Subcutaneous adipose tissue (tissue), 4 donors: ENCODE results near the gene CD300H. TPM values are rescaled to one million over a fixed set of nuclear protein-coding genes. Genes with fewer than 3 reads are reported as not detected.

Experiments used
- total RNA-seq, 4 donors: library from RNA; depleted of rRNA; stranded (reverse); fragments of >200 nt; gene quantifications; one replicate each; pipeline ENCODE4 v1.1.0, GENCODE V29; 2016
- TF ChIP-seq, protein P1 (sequence below): fragments of 450-650 bp; IDR thresholded peaks from one replicate; pipeline ENCODE4 v1.5.1; 2016; ENCODE audit warnings: low read depth, mild to moderate bottlenecking, control low read depth, antibody characterized with exemption, moderate library complexity

The CD300H gene
- total RNA-seq, 4 donors from 2014 or later: not detected

DNA sequence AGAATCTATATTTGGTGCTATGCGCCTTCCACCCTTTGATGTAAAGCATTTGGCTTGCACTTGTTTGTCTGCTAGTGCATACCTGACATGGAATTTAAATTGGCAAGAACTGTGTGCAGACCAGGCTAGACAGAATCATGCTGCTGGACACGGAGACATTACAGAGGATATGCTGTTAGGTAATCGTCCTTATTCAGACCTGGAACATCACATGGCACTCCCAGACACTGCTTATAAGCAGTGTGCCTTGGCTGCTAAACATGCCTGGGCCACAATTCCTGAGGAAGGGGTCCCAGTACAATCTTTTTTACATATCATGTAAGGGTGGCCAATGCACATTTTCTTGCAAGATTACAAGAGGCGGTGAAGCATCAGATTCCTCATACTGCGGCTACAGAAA lies 18.4 kb upstream of the CD300H start:
- TF ChIP-seq, protein P1, sequence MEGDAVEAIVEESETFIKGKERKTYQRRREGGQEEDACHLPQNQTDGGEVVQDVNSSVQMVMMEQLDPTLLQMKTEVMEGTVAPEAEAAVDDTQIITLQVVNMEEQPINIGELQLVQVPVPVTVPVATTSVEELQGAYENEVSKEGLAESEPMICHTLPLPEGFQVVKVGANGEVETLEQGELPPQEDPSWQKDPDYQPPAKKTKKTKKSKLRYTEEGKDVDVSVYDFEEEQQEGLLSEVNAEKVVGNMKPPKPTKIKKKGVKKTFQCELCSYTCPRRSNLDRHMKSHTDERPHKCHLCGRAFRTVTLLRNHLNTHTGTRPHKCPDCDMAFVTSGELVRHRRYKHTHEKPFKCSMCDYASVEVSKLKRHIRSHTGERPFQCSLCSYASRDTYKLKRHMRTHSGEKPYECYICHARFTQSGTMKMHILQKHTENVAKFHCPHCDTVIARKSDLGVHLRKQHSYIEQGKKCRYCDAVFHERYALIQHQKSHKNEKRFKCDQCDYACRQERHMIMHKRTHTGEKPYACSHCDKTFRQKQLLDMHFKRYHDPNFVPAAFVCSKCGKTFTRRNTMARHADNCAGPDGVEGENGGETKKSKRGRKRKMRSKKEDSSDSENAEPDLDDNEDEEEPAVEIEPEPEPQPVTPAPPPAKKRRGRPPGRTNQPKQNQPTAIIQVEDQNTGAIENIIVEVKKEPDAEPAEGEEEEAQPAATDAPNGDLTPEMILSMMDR: no peak

DNA sequence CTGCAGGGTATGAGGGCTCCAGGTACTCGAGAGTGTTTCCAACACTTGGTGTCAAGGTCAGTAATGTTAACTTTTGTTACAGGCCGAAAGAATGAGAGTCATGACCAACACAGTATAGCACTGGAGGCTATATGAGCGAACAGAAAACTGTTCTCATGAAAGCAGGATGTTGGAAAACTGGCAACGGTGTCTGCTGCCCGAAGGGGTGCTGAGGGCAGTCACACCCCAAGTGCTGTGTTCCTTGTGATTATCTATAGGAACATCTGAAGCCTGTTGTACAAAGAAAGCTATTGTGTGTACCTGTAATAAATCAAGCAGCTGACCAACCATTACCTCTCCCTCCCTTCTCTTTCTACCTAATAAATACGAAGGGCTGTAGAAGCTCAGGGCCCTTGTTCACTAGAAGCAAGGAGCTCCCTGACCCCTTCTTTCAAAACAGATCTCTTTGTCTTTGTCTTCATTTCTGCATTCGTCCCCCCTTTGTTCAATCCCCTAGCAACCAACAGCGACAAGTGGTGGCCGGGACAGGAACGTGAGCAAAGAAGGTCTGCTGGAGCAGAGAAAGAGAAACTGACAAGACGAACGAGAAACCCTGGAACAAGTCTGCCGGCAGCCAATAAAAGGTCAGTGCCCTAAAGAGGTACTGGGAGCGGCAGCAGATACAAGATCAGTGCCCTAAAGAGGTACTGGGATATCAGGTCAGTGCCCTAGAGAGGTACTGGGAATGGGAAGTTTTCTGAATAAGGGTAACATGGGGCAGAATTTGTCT lies 17.2 kb upstream of the CD300H start:
- TF ChIP-seq, protein P1: no peak

DNA sequence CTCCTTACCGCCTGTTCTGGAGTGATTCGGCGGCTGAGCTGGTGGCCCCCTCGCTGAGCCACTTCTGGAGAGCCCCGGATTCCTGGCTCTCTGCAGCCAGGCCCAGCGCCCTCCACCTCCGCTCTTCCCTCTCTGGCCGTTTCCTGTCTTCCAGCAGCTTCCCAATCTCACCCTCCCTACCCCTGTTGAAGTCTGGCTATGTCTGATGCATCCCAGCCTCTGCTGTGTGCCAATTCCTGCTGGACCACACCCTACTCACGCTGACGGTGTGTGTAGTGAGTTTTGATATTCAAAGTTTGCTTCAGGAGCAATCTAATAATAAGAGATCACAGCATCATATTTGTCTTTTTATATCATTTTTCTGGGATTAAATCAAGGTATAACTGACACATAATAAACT lies 15.3 kb upstream of the CD300H start:
- TF ChIP-seq, protein P1: no peak

DNA sequence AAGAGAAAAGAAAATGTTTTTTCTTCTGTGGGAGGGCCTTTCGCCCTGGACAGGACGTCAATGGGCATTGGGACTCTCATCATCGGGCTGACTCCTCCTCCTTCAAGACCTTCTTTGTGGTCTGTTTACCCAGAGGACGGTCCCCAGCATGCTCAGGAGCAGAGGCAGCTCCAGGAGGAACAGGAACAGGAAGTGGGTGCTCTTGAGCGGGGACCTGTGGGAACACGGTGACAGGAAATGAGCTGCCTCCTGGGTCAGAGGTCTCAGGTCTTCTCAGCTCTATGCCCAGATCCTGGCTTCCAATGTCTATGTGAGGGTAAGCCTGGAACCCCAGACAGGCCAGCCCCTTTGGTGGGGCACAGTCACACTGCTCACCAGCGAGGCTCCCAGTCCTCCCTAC lies 12.6 kb upstream of the CD300H start:
- TF ChIP-seq, protein P1: no peak

DNA sequence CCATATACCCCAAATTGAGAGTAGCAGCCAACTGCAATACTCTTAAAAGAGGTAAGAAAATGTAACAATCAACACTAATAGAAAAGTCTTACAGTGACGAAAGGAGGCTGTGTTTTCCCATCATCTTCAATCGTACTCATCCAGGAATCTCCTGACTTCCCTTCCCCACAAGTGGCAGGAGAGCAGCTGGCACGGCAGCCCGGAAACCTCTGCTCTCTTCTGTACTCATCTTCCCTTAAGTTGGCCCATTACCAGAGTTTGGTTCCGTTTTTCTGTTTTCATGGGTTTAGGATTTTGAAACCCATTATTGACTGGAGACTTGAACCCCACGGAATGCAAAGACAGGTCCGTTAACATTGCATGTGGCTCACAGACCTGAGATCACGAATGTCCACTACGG lies 11.7 kb upstream of the CD300H start:
- TF ChIP-seq, protein P1: no peak

DNA sequence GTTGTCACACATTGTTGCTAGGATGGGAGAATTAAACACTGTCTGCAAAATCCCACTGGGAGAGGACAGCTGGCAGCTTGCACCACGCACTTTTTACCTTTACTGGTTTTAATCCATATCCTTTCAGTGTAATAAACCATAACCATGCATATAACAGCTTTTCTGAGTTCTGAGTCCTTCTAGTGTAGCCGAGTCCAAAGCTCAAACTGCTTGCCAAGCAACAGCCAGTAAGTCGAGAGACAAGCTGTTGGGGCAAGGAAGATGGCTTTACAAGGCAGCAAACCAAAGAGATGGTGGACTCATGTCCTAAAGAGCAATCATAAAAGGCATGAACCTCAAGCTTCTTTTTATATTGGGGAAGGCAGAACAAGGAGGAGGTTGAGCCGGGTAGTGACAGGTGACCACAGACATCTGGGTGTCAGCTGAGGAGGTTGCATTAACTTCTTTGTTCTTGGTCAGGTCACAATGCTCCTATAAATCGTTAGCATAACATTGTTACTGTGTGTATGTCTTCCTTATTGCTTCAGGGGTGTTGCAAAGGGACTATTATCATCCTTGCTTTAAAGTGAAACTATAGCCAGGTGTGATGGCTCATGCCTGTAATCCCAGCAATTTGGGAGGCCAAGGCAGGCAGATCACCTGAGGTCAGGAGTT lies 7.3 kb upstream of the CD300H start:
- TF ChIP-seq, protein P1: no peak

DNA sequence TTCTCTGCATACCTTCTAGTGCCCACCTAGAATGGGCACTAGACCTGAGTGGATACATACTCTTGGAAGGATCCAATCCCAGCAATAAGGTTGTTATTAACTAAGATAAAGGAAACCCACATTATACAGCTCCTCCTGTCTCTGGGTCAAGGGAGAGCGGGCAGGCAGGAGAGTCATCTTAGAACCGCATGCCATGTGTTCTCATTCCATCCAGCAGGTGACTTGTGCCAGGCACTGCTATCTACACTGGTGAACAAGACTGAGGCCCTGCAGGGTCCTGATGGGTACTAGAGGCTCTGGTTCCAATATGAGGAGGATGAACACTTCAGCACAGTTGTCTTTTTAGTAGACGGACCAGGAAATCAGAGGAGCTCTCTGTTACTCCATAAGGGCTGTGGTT lies 5.9 kb upstream of the CD300H start:
- TF ChIP-seq, protein P1: no peak
